AG04449 (cell line): ENCODE measurements around the gene HBS1L.

Experiments used
- CTCF ChIA-PET: fragments of 350-600 bp; formaldehyde crosslinking; extraction: SDS; loops from one replicate; lab custom pipeline; 2021; ENCODE audit warnings: antibody characterized with exemption; lab: Yijun Ruan, JAX
- POLR2A ChIA-PET: fragments of 400-600, 350-600 bp; formaldehyde crosslinking; extraction: SDS; loops from one replicate; lab custom pipeline; 2020; ENCODE audit warnings: antibody characterized with exemption, inconsistent platforms; lab: Yijun Ruan, JAX
- DNase-seq: peaks from one replicate; pipeline ENCODE4 v3.0.0-alpha.2; 2010; ENCODE audit warnings: low read depth, low spot score
- H3K4me3 ChIP-seq: 2 replicates; pipeline ENCODE4 v1.5.1; 2011; ENCODE audit warnings: low read depth, mild to moderate bottlenecking, control low read depth, low read length
- TF ChIP-seq, protein P1 (sequence below): IDR thresholded peaks from one replicate; pipeline ENCODE4 v1.5.1; 2011; ENCODE audit warnings: mild to moderate bottlenecking, moderate library complexity, low read length, control low read depth, inconsistent platforms; ENCODE audit not compliant: insufficient read depth; ENCODE audit errors: missing control alignments

The HBS1L gene

DNA sequence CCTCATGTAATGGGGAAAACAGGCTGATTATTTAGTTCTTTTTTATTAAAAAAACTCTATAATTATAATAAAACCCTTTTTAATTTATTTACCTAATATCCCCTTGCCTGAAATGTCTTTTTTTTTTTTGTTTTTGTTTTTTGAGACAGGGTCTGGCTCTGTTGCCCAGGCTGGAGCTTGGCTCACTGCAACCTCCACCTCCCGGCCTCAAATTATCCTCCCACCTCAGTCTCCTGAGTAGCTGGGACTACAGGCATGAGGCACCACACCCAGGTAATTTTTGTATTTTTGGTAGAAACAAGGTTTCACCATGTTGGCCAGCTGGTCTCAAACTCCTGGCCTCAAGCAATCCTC lies 30.3 kb upstream of the HBS1L start:
- DNase-seq = no peak
- ChIA-PET POLR2A (no interaction called here), CTCF (no interaction called here)
- no peak overlapping the region for H3K4me3 ChIP-seq
- TF ChIP-seq, protein P1, sequence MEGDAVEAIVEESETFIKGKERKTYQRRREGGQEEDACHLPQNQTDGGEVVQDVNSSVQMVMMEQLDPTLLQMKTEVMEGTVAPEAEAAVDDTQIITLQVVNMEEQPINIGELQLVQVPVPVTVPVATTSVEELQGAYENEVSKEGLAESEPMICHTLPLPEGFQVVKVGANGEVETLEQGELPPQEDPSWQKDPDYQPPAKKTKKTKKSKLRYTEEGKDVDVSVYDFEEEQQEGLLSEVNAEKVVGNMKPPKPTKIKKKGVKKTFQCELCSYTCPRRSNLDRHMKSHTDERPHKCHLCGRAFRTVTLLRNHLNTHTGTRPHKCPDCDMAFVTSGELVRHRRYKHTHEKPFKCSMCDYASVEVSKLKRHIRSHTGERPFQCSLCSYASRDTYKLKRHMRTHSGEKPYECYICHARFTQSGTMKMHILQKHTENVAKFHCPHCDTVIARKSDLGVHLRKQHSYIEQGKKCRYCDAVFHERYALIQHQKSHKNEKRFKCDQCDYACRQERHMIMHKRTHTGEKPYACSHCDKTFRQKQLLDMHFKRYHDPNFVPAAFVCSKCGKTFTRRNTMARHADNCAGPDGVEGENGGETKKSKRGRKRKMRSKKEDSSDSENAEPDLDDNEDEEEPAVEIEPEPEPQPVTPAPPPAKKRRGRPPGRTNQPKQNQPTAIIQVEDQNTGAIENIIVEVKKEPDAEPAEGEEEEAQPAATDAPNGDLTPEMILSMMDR = no peak

DNA sequence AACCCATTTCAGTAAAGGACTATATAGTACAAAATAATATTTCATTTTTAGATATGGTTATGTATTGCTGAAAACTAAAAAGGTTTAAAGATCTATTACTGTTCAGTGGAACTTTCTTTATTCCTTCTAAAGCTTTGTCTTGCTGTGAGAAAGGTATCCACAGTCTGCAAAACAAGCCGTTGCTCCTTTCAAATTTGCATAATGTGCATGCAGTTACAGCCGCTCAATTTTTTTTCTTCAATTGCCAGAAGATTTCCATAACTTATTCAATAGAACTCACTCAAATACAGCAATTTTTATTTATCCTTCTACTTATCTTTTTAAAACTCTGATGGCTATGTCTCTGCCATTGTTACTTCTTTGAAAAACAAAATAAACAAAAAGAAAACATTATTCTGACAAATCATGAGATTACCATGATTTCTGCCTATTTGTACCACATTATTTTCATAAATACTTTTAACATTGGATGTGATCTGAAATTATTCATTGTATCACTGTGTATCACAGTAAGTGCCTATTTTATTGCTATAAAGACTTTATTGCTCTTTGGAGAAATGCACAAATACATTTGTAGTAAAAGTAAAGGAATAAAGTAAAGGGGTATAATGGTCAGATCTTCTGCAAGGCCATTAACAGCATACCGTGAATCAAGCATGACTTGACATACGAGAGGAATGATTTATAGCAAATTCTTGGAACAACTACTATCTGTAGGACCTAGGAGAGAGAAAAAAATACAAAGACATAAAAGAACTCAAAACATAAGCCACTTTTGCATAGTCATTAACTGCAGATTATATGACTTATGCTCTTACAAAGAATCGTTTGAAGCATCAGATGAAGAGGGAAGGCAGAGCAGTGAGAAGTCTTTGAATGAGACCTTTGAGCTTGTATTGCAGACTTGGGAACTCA lies 29.6 kb upstream of the HBS1L start:
- H3K4me3 ChIP-seq = no peak overlapping the region
- TF ChIP-seq, protein P1 = no peak
- no peak for DNase-seq
- ChIA-PET CTCF (no interaction called here), POLR2A (no interaction called here)

GRCh38 chr6:135081966-135082365 lies 27.3 kb upstream of the HBS1L start:
- TF ChIP-seq, protein P1 = no peak
- ChIA-PET CTCF (no interaction called here), POLR2A (no interaction called here)
- H3K4me3 ChIP-seq = no peak overlapping the region
- no peak for DNase-seq

GRCh38 chr6:135075018-135075417 lies 20.4 kb upstream of the HBS1L start:
- H3K4me3 ChIP-seq = no peak overlapping the region
- ChIA-PET CTCF (interaction anchor here (0.7 to 2.0 kb wide), 2 partner anchors 14 to 69 kb away, joined by 3 to 10 read pairs; no protein-coding TSS in a partner anchor), POLR2A (no interaction called here)
- DNase-seq = no peak
- TF ChIP-seq, protein P1 = no peak

DNA sequence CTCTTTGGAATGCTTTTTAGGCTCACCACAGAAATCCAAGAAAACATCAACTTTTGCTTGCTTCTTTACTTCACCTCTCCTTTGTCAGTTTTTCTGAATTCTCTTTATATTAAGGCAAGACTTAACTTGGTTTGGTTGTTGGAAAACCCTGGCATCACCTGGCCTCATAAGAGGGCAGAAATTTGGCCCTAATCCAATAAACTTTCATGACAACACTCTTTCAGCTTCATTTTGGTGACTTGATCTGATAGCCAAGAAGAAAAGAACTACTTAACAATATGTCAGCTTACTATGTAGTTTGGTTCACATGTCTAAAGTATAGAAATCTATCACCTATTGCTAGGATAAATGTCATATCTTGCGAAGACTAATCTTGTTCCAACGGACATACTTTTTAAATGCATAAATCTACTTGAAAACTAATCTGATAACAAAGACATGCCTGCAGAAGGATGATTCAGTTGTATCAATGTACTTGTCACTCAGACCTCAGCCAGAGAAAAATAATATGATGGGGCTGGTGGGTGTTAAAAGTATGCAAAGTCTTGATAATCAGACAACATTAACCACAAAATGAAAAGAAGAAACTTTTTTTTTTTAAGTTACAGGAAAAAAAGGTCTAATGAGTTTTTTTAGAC lies 19.3 kb upstream of the HBS1L start:
- TF ChIP-seq, protein P1 = no peak
- no peak overlapping the region for H3K4me3 ChIP-seq
- POLR2A ChIA-PET = no interaction called here
- CTCF ChIA-PET = no interaction called here
- no peak for DNase-seq

- POLR2A ChIA-PET = no interaction called here
- TF ChIP-seq, protein P1 = no peak
- CTCF ChIA-PET = no interaction called here
- H3K4me3 ChIP-seq = no peak overlapping the region
- DNase-seq = no peak
Observed at GRCh38 chr6:135073217-135073616, 18.6 kb upstream of the HBS1L start.
